Gastroesophageal sphincter (tissue), 3 donors: ENCODE measurements around the gene MLXIP.
"Not testable (repeated sequence)": the region's sequence is repeated elsewhere in the genome, so short reads cannot be mapped to it uniquely, and the experiment has no call there.

ENCODE experiments used
- POLR2AphosphoS5 ChIP-seq: sonication (generic); formaldehyde crosslinking; IDR thresholded peaks from one replicate; pipeline ENCODE4 v1.6.1; 2017; ENCODE audit warnings: antibody characterized with exemption
- TF ChIP-seq, protein P1 (sequence below), 4 experiments: fragments of 200-600 bp in 2 of 4; fragments of 450-650 bp in 2 of 4; sonication (generic) in 1 of 4; IDR thresholded peaks; one replicate each; pipeline ENCODE4 v1.5.1; 2017 to 2019; ENCODE audit warnings: antibody characterized with exemption in 4 of 4, mild to moderate bottlenecking in 2 of 4, moderate library complexity in 2 of 4

DNA sequence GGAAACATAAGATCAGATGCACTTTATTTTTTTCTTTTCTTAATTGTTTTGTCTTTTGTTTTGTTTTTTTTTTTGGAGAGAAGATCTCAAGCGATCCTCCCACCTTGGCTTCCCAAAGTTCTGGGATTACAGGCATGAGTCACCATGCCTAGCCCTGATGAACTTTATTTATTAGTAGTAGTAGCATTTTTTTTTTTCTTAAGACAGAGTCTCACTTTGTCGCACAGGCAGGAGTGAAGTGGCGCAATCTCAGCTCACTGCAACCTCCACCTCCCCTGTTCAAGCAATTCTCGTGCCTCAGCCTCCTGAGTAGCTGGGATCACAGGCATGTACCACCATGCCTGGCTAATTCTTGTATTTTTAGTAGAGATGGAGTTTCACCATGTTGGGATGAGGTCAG lies 97.9 kb downstream of the MLXIP start:
- TF ChIP-seq, protein P1, sequence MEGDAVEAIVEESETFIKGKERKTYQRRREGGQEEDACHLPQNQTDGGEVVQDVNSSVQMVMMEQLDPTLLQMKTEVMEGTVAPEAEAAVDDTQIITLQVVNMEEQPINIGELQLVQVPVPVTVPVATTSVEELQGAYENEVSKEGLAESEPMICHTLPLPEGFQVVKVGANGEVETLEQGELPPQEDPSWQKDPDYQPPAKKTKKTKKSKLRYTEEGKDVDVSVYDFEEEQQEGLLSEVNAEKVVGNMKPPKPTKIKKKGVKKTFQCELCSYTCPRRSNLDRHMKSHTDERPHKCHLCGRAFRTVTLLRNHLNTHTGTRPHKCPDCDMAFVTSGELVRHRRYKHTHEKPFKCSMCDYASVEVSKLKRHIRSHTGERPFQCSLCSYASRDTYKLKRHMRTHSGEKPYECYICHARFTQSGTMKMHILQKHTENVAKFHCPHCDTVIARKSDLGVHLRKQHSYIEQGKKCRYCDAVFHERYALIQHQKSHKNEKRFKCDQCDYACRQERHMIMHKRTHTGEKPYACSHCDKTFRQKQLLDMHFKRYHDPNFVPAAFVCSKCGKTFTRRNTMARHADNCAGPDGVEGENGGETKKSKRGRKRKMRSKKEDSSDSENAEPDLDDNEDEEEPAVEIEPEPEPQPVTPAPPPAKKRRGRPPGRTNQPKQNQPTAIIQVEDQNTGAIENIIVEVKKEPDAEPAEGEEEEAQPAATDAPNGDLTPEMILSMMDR (IDR thresholded peaks at IDR 0.05), result not testable (repeated sequence)
- not testable (repeated sequence) for TF ChIP-seq POLR2AphosphoS5
